Progenitor cell of endocrine pancreas (in vitro differentiated cells): ENCODE data around the gene TRIM38. TPM values are rescaled to one million over a fixed set of nuclear protein-coding genes. Genes with fewer than 3 reads are reported as not detected.

ENCODE experiments used
- DNase-seq: peaks from one replicate; pipeline ENCODE4 v3.0.0; 2021; ENCODE audit warnings: low spot score; ENCODE audit not compliant: unreplicated experiment
- H3K27ac Mint-ChIP-seq: 2 replicates; pipeline ENCODE4 v1.8.0; 2021; ENCODE audit warnings: mild to moderate bottlenecking, moderate library complexity, mixed read lengths
- H3K27me3 Mint-ChIP-seq: 2 replicates; pipeline ENCODE4 v1.8.0; 2021; ENCODE audit warnings: mixed read lengths
- H3K36me3 Mint-ChIP-seq: 2 replicates; pipeline ENCODE4 v1.8.0; 2022; ENCODE audit warnings: mixed read lengths; ENCODE audit not compliant: insufficient read depth
- H3K4me1 Mint-ChIP-seq: 2 replicates; pipeline ENCODE4 v1.8.0; 2021; ENCODE audit warnings: low read depth, mixed read lengths
- H3K4me3 Mint-ChIP-seq: 2 replicates; pipeline ENCODE4 v1.8.0; 2021; ENCODE audit warnings: low read depth, mild to moderate bottlenecking, moderate library complexity, mixed read lengths
- H3K9me3 Mint-ChIP-seq: 2 replicates; pipeline ENCODE4 v1.8.0; 2021; ENCODE audit warnings: low read depth, mixed read lengths
- CTCF ChIP-seq: fragments of 200-600 bp; sonication (generic); IDR thresholded peaks from one replicate; pipeline ENCODE4 v1.5.0; 2021; ENCODE audit warnings: antibody characterized with exemption, mild to moderate bottlenecking; ENCODE audit not compliant: unreplicated experiment
- total RNA-seq: library from RNA; stranded (reverse); gene quantifications from 2 replicates; pipeline ENCODE4 v1.2.1, GENCODE V29; 2021

The TRIM38 gene
- total RNA-seq, 1 donor from 2014 or later: 5.9 TPM

GRCh38 chr6:25954756-25955155 is 7.8 kb upstream of the TRIM38 start:
- no peak for TF ChIP-seq CTCF
- Mint-ChIP-seq H3K36me3 (peaks cover 1% of the 10 kb centered on the region), H3K27ac (no peak overlapping the region), H3K4me3 (no peak overlapping the region), H3K9me3 (peaks cover 18% of the 10 kb centered on the region), H3K27me3 (no peaks in the 10 kb centered on the region), H3K4me1 (peaks cover 10% of the 10 kb centered on the region)
- no peak for DNase-seq

GRCh38 chr6:25956226-25956625 is 6.4 kb upstream of the TRIM38 start:
- Mint-ChIP-seq H3K4me3 (no peak overlapping the region), H3K36me3 (peaks cover 2% of the 10 kb centered on the region), H3K9me3 (peaks cover 21% of the 10 kb centered on the region)

GRCh38 chr6:25958700-25959162 is 3.9 kb upstream of the TRIM38 start:
- peaks cover 21% of the 10 kb centered on the region for H3K9me3 Mint-ChIP-seq
- no peak for DNase-seq
- H3K36me3 Mint-ChIP-seq: peaks cover 2% of the 10 kb centered on the region
- H3K4me3 Mint-ChIP-seq: no peak overlapping the region
- no peaks in the 10 kb centered on the region for H3K27me3 Mint-ChIP-seq
- H3K27ac Mint-ChIP-seq: no peak overlapping the region
- H3K4me1 Mint-ChIP-seq: peaks cover 26% of the 10 kb centered on the region
- TF ChIP-seq CTCF: no peak

More at GRCh38 chr6:25956226-25956625, 6.4 kb upstream of the TRIM38 start:
- Mint-ChIP-seq H3K4me1 (peaks cover 10% of the 10 kb centered on the region), H3K27ac (no peak overlapping the region), H3K27me3 (no peaks in the 10 kb centered on the region)
- no peak for TF ChIP-seq CTCF
- no peak for DNase-seq

GRCh38 chr6:25959890-25960536 is 2.6 kb upstream of the TRIM38 start:
- TF ChIP-seq CTCF: no peak
- Mint-ChIP-seq H3K9me3 (peaks cover 21% of the 10 kb centered on the region), H3K27ac (no peak overlapping the region), H3K27me3 (no peaks in the 10 kb centered on the region), H3K36me3 (peaks cover 2% of the 10 kb centered on the region), H3K4me3 (no peak overlapping the region), H3K4me1 (peaks cover 31% of the 10 kb centered on the region)
- DNase-seq: no peak

GRCh38 chr6:25960734-25961133 is 1.9 kb upstream of the TRIM38 start:
- Mint-ChIP-seq H3K9me3 (peaks cover 21% of the 10 kb centered on the region), H3K27me3 (no peaks in the 10 kb centered on the region), H3K27ac (no peak overlapping the region), H3K4me1 (peaks cover 31% of the 10 kb centered on the region), H3K4me3 (no peak overlapping the region), H3K36me3 (peaks cover 2% of the 10 kb centered on the region)
- DNase-seq: no peak
- no peak for TF ChIP-seq CTCF
